Keratinocyte (primary cell): ENCODE results near the gene GPR26.

Experiments used
- CTCF ChIP-seq, 3 experiments: IDR thresholded peaks in 1 of 3; conservative IDR thresholded peaks in 1 of 3; optimal IDR thresholded peaks in 1 of 3; 2 replicates in 2 of 3; 3 replicates in 1 of 3; pipeline versions ENCODE3 to v1.5.1; 2011; ENCODE audit warnings: low read length in 3 of 3, mild to moderate bottlenecking in 3 of 3, moderate library complexity in 2 of 3, control low read depth in 1 of 3, inconsistent platforms in 1 of 3; ENCODE audit not compliant: insufficient read depth in 2 of 3; ENCODE audit errors: extremely low read depth in 1 of 3
- EZH2 ChIP-seq: IDR thresholded peaks from one replicate; pipeline ENCODE4 v1.6.1; 2012; ENCODE audit warnings: inconsistent platforms, mild to moderate bottlenecking, low read length, moderate library complexity

GRCh38 chr10:123742751-123743440 is 76.7 kb downstream of the GPR26 start:
- TF ChIP-seq CTCF (optimal IDR thresholded peaks at IDR 0.05 in 1 of 3, IDR thresholded peaks at IDR 0.05 in 1 of 3, conservative IDR thresholded peaks at IDR 0.05 in 1 of 3; ENCODE audit: extremely low read depth in 1 of 3, insufficient read depth in 2 of 3, low read length in 3 of 3) (no peak), EZH2 (no peak)
